WI38 (cell line): ENCODE data around the gene LILRB2.

Source experiments
- H3K4me3 ChIP-seq: 2 replicates; pipeline ENCODE4 v1.5.1; 2011; ENCODE audit warnings: low read depth, mild to moderate bottlenecking, control low read depth, low read length
- TF ChIP-seq, protein P1 (sequence below): IDR thresholded peaks from 2 replicates; pipeline ENCODE4 v1.5.1; 2012; ENCODE audit warnings: low read depth, mild to moderate bottlenecking, control low read depth, low read length

Gene LILRB2

DNA sequence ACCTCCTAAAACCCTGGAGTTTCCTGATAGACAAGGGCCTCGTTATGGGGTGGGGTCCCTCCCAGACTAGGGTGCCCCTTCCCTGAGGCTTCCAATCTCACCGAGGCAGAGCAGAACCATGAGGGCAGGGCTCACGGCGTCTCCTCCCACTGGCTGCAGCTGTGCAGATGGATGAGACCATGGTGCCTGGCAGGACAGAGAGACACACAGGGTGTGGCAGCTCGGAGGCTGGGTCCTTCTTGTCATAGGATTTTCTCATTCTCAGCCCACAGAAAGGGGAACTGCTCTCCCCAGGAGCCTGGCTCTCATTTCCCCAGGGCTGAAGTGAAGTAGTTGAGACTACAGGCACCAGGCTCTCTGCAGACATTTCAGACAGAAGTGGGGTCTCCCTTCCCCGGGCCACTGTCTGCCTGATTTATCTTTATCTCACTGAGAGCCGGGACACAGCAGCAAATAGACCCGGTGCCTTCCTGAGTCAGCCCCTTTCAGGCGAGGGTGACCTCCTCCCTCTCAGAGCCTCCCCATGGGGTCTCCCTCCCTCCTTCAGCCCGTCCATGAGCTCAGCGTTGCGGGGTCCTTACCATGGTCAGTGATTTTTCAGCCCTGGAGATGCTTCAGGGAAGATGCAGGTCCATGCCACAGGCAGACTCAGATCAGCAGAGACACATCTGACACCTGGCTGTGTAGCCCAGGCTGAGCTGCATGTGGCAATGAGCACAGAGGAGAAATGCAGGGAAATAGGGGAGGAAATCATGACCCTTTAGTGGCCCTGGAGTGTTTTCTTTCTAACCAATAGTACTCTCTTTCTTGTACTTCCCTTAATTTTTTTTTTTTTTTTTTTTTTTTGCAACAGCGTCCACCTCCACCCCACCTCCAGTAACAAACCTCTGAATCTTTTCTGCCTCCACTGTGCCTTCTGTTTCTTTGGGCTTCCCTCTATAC is 31.8 kb upstream of the LILRB2 start, which contains the start of gene LILRA5:
TSS of gene LILRA5 (minus strand) at position 731 of the 942 bp plus-strand sequence. CDS start at position 584, 147 bp downstream.
- no peak within 1 kb of the TSS for H3K4me3 ChIP-seq
- TF ChIP-seq, protein P1, sequence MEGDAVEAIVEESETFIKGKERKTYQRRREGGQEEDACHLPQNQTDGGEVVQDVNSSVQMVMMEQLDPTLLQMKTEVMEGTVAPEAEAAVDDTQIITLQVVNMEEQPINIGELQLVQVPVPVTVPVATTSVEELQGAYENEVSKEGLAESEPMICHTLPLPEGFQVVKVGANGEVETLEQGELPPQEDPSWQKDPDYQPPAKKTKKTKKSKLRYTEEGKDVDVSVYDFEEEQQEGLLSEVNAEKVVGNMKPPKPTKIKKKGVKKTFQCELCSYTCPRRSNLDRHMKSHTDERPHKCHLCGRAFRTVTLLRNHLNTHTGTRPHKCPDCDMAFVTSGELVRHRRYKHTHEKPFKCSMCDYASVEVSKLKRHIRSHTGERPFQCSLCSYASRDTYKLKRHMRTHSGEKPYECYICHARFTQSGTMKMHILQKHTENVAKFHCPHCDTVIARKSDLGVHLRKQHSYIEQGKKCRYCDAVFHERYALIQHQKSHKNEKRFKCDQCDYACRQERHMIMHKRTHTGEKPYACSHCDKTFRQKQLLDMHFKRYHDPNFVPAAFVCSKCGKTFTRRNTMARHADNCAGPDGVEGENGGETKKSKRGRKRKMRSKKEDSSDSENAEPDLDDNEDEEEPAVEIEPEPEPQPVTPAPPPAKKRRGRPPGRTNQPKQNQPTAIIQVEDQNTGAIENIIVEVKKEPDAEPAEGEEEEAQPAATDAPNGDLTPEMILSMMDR = no peak

DNA sequence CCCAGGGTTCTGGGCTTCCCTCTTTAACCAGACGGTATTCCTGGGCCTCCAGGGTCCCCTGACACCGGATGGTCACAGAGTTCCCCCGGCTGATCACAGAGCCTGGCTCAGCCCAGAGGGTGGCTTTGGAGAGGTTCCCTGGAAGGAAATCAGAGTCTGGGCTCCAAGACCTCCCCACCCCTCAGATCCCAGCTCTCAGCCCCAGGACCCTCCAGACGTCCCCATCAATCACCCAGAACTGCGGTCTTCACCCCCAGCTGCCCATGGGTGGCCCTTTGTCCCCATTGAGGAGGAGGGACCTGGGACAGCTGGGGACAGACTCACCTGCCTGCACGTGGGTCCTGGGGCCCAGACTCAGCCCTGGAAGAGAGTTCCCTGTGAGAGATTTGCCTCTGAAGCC is 31.1 kb upstream of the LILRB2 start:
- no peak overlapping the region for H3K4me3 ChIP-seq
- TF ChIP-seq, protein P1 = no peak

DNA sequence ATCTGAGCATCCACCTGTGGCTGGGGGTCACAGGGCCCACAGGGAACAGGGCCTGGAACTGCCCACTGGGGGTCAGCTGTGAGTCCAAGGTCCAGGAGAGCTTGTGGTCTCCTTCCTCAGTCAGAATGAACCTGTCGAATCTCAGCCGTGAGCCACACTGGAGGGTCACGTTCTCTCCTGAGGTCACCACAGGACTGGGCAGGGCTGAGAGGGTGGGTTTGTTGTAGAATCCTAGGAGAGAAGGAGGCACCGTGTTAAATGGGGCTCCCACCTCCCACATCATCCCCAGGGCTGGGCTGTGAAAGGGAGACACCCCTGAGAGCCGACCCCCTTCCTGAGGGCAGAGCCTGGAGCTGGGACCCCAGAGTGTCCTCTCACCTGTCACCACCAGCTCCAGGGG is 30.6 kb upstream of the LILRB2 start:
- H3K4me3 ChIP-seq = no peak overlapping the region
- TF ChIP-seq, protein P1 = no peak

DNA sequence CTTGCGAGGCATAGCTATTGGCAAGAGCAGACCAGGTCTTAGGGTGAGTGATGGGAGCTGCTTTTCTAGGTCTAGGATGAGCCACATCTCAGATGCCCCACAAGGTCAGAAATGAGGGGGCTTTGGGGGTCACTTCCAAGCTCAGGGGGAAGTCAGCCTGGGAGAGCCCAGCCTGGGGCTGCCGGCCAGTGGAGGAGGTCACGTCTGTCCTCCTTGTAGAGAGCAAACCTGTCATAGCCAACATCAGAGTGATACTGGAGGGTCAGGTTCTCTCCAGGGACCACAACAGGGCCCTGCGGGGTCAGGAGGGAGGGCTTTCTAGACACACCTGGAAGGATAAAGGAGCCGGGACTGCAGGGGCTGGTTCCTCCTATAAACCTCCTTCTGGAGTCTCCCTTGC is 29.6 kb upstream of the LILRB2 start:
- TF ChIP-seq, protein P1 = no peak
- no peak overlapping the region for H3K4me3 ChIP-seq

DNA sequence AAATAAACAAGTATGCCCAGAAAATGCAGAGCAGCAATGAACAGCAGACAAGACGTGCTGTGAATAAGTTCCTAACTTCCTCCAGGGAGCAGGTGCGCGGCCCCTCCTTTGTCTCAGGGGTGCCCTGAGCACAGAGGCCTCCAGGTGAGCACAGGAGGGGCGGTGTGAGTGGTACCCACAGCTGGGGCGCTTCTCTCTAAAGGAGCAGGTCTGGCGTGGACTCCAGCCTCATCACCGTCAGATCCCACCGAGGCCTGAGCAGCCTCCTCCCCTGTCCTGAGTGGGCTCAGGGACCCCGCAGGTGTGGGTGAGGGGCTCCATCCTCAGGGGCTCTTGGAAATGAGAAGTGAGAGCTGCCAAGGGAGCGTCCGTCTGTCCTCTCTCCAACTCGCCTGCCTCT is 28.9 kb upstream of the LILRB2 start:
- TF ChIP-seq, protein P1 = no peak
- H3K4me3 ChIP-seq = no peak overlapping the region

DNA sequence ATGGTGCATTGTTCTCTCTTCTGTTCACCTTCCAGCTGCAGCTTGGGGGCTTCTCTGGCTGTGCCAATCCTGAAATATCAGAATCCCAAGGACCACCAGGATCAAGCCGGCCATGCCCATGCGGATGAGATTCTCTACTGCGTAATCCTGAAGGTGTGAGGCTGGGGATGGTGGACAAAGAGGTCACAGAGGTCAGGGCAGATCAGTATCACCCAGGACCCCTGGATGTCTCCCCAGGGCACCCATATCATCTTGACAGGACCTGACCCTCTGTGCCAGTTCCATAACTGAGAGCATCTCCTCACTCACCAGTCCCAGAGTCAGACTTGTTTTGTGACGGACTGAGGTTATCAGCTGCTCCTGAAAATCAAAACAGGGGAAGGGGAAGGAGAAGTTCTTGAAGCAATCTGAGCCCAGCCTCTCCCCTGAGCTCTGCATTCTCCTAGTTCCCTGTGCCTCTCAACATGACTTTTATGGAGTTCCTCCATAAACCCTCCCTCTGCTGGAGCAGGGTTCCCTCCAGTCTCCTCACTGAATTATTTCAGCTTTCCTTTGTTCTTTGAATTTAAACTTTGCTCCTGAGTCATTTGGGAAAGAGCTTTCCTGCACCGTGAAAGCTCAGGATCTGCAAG is 26.6 kb upstream of the LILRB2 start:
- TF ChIP-seq, protein P1 = no peak

DNA sequence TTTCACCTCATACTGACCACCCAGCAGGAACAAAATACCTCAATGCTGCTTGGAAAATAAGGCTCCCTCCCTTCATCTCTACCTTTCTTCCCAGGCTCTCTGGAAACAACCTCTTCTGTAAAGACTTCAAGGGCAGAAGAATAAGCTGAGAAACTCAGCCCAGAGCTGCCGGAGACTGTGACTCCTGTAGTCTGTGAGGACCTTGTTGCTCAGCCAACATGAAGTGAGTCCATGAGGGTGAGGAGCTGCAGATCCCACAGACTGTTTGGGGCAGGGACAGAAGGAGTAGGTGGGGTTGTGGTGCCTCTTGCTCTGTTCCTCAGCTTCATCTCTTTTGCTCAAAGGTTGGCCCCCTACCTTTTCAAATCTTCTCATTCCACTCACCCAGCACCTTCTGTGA is 24.2 kb upstream of the LILRB2 start:
- TF ChIP-seq, protein P1 = no peak
- no peak overlapping the region for H3K4me3 ChIP-seq

More for the DNA sequence above, 26.6 kb upstream of the LILRB2 start:
- no peak overlapping the region for H3K4me3 ChIP-seq
